Stimulated activated CD8-positive, alpha-beta memory T cell treated with anti-CD3 and anti-CD28 coated beads, Interleukin-7, amount 100 ng/mL, for 48 hours (primary cell): ENCODE data around the gene HMCES.

Experiments used
- DNase-seq, 2 donors: peaks; one replicate each; pipeline ENCODE4 v3.0.0-alpha.2; 2020; ENCODE audit warnings: low read depth in 1 of 2; ENCODE audit errors: extremely low read depth in 1 of 2

HMCES gene

DNA sequence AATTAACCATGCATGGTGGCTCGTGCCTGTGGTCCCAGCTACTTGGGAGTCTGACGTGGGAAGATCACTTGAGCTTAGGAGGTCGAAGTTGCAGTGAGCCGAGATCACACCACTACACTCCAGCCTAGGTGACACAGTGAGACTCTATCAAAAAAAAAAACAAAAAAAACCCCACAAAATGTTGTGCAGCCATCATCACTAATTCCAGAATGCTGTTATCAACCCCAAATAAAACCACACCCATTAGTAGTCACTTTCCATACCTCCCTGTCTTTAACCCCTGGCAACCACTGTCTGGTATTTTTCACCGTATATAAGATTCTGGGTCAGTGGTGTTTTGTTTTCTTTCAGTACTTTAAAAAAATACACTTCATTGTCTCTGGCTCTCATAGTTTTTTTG, 16.6 kb downstream of the HMCES start:
- DNase-seq, result no peak

DNA sequence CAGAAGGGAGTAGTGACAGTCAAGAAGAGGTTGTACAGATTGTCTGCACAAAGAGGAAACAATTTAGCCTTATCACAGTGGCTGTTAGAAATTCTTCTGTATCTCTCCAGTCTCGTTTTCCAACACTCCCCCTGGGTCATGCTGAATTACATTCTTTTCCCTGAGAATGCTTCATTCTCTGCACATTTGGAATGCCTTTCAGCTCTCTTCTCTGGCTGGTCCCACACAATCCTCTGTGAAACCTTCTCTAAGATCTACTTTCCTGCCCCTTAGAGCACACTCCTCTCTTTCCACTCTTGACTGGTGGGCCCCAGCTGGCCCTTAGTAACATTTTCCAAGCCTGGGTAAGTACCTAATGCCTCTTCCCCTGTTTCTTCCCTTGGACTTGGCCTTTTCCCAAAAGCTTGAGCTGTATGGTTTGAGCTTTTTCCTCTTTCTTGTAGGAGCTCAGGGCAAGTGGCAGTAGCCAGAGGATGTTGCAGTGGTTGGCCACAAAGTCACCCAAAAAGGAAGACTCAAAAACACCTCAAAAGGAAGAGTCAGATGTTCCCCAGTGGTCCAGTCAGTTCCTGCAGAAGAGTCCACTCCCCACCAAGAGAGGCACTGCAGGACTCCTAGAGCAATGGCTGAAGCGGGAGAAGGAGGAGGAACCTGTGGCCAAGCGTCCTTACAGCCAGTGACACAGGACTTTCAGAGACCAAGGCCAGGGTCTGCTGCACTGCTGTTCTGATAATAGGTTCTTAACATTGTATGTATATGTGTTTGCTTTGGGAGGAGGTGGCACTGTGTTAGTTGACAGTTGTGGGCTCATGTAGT, 25.7 kb downstream of the HMCES start:
- no peak for DNase-seq

DNA sequence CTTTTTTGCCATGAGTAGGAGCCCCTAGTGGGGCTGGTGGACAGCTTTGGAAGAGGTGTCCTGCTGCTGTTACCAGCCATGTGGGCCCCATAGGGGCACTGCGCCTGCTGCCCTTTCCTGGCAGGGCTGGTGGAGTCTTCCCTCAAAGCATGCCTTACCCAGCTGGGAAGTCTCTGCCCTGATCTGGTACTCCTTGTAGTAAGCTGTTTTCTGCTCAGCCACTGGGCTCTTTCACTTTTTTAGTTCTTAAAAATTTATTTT, 26.2 kb downstream of the HMCES start:
- no peak for DNase-seq

DNA sequence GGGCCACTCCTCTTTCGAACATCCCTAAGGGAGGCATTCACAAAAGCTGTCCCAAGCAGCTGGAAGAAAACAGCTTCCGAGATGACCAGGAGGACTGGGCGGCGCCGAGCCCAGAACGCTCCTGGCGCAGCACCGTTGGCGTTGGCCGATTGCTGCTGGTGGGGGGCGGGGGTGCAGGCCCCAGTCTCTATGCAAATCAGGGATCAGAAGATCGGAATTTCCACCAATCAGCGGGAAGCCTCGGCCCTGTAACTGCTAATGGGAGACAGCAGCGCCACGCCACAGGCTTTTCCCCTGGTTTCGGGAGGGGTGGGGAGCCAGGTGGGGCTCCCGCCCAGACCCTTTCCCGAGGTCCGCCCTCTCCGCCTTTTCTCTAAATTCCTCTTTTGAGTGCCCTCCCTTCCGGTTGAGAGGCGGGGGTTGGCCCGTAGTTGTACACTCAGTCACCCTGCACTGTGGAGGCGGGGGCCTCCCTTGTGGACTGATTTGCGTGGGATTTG, 27.0 kb downstream of the HMCES start:
- no peak for DNase-seq

DNA sequence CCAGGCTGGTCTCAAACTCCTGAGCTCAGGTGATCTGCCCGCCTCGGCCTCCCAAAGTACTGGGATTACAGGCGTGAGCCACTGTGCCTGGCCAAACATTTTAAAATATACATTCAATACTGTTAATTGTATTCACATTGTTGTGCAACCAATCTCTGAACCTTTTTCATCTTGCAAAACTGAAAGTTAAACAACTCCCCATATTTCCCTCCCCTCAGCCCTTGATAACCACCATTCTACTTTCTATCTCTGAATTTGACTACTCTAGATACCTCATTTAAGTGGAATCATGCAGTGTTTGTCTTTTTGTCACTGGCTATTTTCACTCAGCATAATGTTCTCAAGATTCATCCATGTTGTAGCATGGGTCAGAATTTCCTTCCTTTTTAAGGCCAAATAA, 30.0 kb downstream of the HMCES start:
- no peak for DNase-seq

DNA sequence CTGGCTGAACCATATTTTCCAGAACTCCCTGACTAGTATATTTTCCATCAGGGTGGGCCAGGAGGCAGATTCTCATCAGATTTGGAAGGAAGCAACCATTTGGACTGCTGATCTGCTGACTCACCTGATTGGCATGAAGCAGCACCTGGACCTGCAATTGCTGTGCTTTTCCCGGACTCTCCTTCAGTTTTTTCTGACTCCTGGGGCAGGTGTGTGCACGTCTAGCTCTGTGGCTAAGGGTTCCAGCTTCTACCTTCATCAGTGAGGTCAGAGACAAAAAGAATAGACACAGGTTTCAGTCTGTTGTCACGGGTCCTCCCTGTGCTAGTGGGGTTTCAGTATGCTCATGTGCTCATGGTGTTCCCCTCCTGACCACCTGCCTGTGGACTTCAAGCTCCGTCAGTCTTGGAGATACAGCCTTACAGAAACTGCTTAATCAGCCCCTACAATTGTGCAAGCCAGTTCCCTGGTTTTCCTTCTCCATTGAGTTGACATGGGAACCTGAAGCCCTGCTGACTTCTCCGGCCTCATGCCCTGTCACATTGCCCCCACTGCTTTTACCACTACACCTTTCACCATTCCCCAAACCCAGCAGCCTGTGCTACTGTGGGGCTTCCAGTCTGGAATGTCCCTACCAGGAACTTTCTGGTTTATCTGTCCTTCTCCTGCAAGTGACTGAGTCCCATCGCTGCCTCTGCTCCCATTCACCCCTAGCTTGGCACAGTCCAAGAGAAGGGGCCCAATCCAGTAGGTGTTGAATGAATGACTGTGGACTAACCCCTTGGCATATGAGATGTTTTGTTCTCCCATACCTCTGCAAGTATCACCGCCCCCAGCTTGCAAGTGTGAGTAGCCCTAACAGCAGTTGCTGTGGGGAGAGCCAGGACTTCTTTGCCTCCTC, 31.7 kb downstream of the HMCES start:
- no peak for DNase-seq

DNA sequence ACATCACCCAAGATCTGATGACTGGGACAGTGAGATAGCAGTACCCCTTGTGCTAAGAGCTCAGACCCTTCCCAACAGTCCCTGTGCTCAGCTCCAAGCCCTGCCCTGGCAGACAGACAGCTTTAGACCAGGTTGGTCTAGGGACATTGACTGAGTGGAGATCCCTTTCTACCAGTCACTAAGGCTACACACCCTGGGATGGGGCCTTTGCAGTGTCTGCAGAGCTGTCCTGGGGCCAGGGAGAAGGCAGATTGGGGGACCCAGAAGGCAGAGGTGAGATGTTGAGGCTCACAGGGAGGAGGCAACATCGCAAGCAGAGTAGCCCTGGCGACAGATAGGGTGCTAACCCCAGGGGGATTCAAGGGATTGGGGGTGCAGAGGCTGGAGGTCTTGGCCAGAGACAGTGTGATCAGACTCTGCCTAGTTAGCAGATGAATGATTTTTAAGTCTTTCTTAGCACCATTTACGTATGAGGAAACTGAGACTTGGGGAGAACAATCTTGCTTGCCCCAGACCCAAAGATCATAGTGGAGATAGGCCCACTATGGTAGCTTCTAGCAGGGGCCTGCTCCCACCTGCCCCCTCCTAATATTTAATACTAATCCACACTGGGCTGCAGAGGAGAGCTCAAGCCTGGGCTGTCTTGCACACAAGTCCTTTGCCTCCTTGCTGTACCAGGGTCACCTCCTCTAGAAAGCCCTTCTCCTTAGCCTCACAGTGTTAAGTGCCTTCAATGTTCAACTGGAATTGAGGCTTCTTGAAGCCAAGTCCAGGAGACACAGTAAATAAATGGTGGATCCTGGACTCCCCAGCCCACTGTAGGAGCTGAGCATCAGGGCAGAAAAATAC, 32.6 kb downstream of the HMCES start:
- no peak for DNase-seq

DNA sequence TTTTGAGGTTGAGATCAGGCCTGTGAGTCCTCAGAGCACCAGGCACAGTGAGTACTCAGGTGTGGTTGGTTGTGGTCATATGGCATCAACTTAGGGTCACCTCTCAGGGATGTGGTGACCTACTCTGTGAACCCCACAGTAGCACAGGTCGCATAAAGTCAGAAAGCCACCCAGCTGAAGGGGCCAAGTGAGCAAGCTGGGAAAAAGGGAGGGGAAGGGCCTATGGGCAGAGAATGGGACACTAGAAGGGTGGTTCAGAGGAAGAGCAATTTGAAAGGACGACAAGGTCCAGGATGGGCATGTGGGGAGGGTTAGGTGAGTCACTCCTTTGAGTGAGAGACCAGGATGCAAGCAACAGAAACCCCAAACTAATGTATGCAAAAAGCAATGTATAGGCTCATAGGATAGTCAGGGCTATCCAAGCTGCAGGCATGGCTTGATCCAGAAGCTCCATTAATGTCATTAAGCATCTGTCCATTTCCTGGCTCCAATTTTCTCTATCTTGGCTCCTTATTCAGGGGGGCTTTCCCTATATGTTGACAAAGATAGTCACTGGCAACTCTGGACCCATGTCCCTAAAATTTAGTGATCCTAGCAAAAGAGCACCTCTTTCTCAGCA, 33.5 kb downstream of the HMCES start:
- no peak for DNase-seq

DNA sequence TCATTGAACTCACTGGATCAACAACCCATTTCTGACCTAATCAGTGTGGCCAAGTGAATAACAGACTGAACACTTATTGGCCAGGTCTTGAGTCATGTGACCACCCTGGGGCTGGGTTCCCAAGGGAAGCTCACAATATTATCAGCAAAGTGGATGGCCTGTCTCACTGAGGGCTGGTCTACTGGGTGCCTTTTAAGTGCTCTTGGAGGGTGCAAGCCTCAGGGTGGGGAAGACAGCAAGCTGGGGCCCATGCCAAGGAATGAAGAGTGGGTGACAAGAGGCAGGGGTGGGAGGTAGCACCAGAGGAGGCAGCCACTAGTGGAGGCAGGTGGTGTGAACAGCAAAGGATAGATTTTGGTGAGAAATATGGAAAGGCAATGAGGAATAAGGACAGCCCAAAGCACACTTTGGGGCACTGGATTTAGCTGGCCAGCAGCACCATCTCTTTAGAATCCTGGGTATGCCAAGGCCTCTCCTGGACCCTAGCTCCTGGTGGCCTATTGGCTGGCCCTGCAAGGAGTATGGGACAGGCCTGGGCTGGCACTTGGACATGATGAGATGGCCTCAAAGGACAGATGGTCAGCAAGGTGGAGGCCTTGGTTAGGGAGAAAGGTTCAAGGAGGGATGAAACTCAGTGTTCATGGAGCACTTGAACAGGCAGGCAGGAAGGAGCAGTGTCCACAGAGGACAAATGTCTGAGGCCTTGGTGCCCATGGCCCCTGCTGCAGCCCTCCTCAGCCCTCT, 34.2 kb downstream of the HMCES start:
- DNase-seq, result no peak

DNA sequence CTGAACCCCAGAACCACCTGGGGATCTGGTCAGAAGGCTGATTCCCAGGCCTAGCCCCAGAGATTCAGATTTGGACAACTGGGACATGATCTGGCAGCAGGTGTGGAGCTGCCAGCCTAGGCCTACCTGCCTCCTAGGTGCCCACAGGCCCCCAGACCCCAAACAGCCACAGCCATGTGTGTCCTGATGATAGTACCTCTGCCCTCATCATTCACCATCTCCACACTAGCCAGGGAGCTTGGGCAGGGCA, 34.7 kb downstream of the HMCES start:
- DNase-seq, result no peak

DNA sequence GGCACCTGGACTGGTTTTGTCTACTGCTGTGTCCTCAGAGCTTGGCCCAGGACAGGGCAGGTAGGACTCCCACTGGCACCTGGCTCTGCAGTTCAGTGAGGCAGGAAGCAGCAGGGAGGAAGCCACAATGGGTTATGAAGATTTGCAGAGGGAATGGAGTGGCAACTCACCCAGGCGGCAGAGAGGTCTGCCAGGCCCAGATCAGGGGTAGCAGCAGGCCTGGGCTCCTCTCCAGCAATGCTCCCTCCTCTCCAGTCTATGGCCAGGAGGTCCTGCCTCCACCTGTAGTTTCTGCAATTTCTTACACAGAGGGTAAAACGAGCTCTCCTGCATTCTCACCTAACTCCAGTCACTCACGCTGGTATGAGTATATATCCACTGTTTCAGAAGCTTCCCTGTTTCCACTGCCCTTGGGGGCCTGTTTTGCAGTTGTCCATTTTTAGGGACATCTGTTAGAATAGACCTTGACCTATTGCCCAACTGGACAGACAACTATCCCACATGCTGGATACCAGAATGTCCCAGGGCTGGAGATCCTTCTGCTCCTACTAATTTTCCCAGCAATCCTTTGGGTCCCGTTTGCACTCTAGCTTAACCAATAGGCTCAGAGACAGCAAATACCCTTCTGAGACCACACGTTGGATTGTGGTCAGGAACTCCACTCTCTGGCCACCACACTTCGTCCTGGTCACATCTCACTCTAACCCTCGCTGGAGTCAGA, 35.2 kb downstream of the HMCES start:
- no peak for DNase-seq

DNA sequence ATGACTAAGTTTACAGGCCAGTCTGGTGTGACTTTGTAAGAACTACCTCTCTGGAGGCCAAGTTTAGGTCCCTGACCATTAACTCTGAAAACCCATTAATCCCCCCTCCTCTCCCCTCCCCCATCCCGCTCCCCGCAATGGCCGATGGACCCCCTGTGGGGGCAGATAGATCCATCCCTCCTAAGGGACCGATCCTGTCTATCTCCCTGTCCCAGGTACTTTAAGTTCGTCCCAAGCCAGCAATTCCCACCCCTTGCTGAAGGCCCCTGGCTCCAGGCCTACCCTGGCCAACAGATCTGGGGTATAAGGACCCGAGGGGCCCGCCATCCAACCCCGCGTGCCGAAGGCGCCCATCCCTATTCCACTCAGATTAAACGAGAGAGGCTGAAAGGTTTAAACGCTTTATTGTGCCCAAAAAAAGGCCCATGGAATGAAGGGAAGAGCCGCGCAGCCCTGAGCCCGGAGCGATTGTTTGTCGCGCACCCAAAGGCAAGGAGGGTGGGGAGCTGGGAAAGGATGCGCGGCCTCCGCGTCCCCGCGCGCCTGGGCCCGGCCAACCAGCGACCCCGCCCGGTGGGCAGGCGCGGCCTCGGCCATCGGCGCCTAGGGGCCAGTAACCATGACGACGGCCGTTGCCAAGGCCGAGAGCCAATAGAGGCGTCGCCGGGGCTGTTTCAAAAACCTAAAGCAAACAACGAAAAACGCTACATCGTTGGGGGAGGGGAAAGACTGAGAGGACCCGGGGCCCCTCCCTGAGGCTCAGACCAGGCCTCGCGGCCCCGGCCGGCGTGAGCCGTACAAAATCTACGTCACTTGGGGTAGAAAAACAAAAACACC, 35.9 kb downstream of the HMCES start:
- peak in 1 of 2 donors; percentile 53 for DNase-seq

DNA sequence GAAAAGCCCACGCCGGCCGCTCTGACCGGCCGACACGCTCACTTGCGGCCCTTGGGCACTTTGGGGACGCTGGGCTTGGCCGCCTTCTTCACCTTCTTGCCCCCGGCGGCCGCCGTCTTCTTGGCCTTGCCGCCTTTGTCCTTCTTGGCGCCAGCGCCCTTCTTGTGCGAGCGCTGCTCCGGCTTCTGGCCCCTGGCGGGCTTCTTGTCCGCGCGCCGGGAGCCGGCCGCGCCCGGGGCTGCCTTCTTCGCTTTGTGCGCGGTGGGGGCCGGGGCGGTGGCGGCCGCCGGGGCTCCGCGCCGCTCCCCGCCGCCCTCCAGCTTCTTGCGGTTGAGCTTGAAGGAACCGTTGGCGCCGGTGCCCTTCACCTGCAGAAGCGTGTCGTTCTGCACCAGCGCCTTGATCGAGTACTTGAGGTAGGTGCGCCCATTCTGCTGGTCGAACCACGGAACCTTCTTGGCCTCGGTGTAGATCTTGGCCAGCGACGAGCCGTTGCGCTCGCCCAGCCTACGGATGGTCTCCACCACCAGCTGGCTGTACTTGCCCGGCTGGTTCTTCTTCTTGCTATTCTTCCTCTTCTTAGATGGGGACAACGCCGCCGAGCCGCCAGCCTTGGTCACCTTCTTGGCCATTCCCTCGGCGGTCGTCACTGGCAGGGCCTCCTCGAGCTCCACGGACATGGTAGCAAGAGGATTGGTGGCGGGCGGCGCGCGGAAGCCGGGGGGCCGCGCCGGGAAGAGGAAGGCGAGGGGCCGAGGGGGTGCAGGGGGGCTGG, 36.7 kb downstream of the HMCES start:
- DNase-seq, result no peak

DNA sequence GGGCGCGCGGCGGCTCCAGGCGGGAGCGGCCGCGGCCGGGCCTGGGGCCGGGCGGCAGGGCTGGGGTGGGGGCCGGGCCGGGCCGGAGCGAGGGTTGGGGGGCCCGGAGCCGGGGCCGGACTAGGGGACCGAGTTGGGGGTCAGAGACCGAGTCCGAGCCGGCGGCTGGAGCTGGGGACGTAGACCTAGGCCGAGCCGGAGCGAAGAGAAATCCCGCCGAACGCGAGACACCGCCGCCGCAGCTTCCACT, 37.3 kb downstream of the HMCES start:
- no peak for DNase-seq

DNA sequence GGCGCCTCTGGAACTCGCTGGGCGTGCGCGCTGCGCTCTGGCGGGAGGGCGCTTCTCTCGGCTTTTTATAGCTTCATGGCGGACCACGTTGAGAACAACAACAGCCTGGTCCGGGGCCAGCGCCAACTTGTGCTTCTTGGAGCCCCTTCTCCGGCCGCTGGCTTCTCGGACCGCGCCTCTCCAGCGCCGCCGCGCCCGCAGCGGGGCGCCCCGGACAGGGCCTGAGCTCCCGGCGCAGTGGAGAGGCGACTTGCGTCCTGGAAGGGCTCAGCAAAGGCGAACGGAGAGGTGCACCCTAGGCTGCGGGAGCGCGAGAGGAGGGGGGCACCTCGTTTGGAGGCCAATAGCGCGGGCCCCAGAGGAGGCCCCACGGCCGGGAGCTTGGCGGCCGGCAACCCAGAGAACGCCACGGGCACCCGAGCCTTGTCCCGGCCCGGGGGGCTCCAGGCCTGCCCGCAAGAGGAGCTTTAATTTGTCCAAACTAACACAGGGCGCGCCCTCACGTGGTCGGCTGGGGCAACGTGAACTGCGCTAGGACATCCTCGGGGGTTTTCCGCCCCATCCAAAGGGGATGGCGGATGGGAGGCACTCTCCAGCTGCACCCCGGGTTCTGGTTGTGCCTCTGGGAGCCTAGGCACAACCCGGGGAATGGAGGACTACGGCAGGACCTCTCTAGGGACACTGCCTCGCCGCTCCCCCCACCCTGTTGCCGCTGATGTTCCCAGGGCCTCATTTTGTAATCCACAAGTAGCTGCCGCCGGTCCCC, 37.8 kb downstream of the HMCES start:
- peak; percentile 62 to 70 for DNase-seq

DNA sequence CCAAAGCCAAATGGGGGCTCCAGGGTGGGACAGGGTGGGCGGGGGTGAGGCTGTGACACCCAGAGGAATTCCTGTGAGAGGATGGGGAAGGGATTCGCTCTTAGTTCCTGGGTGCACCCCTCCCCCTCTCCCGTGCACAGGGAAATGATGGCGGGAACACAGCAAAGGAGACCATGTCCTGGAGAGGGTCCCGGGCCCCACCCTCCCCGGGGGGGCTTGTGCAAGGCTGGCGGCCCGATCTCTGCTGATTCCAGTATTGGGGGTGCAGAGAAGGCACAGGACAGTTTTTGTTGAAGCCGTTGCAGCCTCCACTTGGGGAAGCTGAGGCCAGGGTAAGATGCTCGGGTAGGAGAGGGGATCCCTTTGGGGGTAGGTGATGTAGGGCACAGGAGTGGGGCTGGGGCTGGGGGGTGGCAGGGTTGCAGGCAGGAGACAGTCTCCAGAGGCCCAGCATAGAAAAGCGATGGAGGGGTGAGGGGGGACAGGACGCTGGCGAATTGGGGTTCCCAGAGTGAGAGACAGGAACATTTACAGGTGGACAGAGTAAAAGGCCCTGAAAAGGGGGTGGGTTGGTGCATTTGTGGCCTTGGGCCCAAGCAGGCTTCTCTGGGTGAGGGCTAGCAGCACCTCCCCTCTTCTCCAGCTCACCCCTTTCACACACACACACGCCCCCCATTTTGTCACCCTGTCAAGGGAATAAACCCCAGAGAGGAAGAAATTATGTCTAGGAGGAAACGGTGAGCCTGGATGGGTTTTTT, 38.5 kb downstream of the HMCES start:
- no peak for DNase-seq

DNA sequence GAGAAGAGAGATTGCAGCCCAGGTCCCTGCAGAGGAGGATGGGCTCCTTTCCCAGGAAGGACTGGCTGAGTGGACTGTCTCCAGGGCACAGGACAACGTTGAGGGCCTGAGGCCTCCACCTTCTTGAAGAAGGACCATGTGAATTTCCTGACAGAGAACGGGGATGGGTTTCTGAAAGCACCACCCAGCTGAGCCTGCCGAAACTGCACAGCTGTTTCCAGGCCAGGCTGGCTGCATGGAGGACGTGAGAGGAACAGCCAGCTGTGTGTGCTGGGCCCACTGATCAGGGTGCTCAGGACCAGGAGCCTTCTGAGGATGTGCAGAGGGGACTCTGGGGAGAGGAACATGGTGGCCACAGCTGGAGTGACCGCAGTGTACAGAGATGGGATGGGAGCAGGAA, 39.2 kb downstream of the HMCES start:
- DNase-seq, result no peak
